Measurements from ENCODE around the gene ERG.

The ERG gene

GRCh38 chr21:38433471-38433870 lies 64.8 kb downstream of the ERG start:
- no peak for DNase-seq (ENCODE audit: low spot score)

GRCh38 chr21:38430401-38430984 lies 67.8 kb downstream of the ERG start:
- DNase-seq (ENCODE audit: low spot score), result no peak

- no peak for DNase-seq (ENCODE audit: low spot score)
Measured at GRCh38 chr21:38429011-38429410, 69.3 kb downstream of the ERG start.

- no peak for DNase-seq (ENCODE audit: low spot score)
Measured at GRCh38 chr21:38428211-38428610, 70.1 kb downstream of the ERG start.

- no peak for DNase-seq (ENCODE audit: low spot score)
Measured at GRCh38 chr21:38424305-38425019, 73.8 kb downstream of the ERG start.

- no peak for DNase-seq (ENCODE audit: low spot score)
Measured at GRCh38 chr21:38422082-38422481, 76.2 kb downstream of the ERG start.

- DNase-seq (ENCODE audit: low spot score), result no peak
Measured at GRCh38 chr21:38420140-38420539, 78.1 kb downstream of the ERG start.

GRCh38 chr21:38417726-38418125 lies 80.6 kb downstream of the ERG start:
- no peak for DNase-seq (ENCODE audit: low spot score)

GRCh38 chr21:38416791-38417190 lies 81.5 kb downstream of the ERG start:
- DNase-seq (ENCODE audit: low spot score), result no peak

GRCh38 chr21:38413958-38414548 lies 84.2 kb downstream of the ERG start:
- DNase-seq (ENCODE audit: low spot score), result no peak

- DNase-seq (ENCODE audit: low spot score), result no peak
Measured at GRCh38 chr21:38410466-38410865, 87.8 kb downstream of the ERG start.

GRCh38 chr21:38409907-38410306 lies 88.4 kb downstream of the ERG start:
- DNase-seq (ENCODE audit: low spot score), result no peak

- no peak for DNase-seq (ENCODE audit: low spot score)
Measured at GRCh38 chr21:38404177-38404576, 94.1 kb downstream of the ERG start.

GRCh38 chr21:38402795-38403194 lies 95.5 kb downstream of the ERG start:
- DNase-seq (ENCODE audit: low spot score), result no peak

GRCh38 chr21:38402291-38402690 lies 96.0 kb downstream of the ERG start:
- DNase-seq (ENCODE audit: low spot score), result no peak

GRCh38 chr21:38401191-38401926 lies 96.9 kb downstream of the ERG start:
- DNase-seq (ENCODE audit: low spot score), result no peak

GRCh38 chr21:38400195-38400919 lies 97.9 kb downstream of the ERG start:
- DNase-seq (ENCODE audit: low spot score), result no peak

GRCh38 chr21:38399103-38399502 lies 99.2 kb downstream of the ERG start:
- DNase-seq (ENCODE audit: low spot score), result no peak

- DNase-seq (ENCODE audit: low spot score), result no peak
Measured at GRCh38 chr21:38396325-38396724, 102.0 kb downstream of the ERG start.

GRCh38 chr21:38395581-38395980 lies 102.7 kb downstream of the ERG start:
- DNase-seq (ENCODE audit: low spot score), result no peak

GRCh38 chr21:38392661-38393060 lies 105.6 kb downstream of the ERG start:
- no peak for DNase-seq (ENCODE audit: low spot score)

GRCh38 chr21:38389896-38390295 lies 108.4 kb downstream of the ERG start:
- no peak for DNase-seq (ENCODE audit: low spot score)
